GM15510 (cell line): ENCODE measurements around the gene CCDC38.

ENCODE experiments used
- POLR2A ChIP-seq: IDR thresholded peaks from 3 replicates; pipeline ENCODE4 v1.6.1; 2011; ENCODE audit warnings: borderline replicate concordance; ENCODE audit not compliant: insufficient read length; ENCODE audit errors: extremely low read depth

The CCDC38 gene

DNA sequence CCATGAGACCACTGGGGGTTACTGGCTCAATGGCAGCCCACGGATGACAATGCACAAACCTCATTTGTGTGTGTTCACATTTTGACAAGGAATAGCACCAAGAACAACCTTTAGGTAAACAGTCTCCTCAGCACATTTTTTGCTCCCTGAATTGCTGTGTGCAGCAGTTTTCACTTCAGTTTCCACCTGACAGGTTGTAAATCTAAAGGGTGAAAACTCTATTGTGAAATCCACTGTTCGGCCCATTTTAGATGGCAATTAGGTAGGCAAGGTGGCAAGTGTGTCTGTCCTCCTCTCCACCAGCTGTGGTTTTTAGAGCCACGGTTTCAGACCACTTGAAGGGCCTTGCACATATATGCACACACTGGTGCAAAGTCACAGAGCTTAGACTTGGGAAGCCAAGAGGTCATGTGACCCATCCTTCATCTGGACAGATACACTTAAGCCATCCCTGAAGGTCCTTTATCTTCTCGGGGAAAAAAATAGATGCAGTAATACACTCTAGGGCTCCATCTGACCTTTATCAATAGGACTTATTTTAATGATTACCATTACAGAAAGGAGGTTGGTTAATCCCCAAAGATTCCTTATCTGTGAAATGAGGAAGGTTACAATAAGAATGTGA lies 30.5 kb upstream of the CCDC38 start:
- no peak for TF ChIP-seq POLR2A

DNA sequence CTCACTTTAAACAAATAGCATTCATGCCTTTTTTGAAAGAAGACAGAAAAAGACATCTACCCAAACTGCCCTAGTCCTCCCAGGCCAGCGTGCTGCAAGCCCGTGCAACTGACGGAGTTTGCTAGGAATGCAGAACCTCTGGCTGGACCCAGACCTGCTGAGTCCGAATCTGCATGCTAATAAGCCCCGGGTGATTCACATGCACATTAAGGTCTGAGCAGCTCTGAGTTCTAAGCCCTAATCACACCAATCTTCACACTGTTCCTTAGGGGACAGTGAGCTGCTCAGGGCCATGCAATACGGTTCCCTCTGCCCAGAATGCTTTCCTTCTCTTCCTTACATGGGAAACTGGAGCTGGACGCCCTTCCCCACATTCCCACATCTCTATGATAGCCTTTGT lies 28.5 kb upstream of the CCDC38 start:
- no peak for TF ChIP-seq POLR2A

DNA sequence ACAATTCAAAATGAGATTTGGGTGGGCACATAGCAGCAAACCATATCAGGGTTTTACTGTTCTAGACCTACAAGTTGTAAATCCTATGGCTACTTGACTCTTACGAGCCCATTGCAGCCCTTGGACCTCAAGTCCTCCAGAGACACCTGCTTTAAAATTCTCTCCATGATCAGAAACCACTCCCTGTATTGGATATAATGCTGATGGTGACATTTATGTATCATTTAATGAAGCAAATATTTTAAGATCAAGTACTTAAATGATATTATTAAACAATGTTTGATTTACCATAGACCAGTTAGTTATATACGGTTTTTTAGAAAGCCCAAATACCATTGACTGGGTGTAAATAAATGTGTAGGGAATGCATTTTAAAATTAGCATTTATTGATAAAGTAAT lies 24.9 kb upstream of the CCDC38 start:
- no peak for TF ChIP-seq POLR2A

DNA sequence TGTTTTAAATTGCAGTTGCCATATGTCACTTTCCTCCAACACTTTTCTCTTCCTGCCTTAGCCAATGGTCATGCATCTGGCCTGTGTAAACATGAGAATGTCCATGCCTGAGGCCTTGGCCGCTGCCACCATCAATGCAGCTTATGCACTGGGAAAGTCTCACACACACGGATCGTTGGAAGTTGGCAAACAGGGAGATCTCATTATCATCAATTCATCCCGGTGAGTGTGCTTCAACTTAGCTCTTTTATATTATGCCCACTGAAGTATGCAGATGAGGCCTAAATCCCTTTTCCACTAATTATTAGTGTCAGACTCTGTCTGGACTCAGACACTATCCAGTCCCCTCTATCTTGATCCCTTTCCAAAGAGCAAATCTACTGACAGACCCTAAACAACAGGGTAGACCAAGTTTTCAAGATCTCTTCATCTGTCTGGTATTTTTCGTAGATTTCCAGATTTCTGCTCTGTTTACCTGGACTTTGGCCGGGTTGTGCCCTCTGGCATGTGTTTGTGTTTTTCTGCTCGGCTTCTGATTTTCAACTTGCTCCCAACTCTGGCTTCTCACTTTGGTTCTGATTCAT lies 24.0 kb upstream of the CCDC38 start:
- no peak for TF ChIP-seq POLR2A

DNA sequence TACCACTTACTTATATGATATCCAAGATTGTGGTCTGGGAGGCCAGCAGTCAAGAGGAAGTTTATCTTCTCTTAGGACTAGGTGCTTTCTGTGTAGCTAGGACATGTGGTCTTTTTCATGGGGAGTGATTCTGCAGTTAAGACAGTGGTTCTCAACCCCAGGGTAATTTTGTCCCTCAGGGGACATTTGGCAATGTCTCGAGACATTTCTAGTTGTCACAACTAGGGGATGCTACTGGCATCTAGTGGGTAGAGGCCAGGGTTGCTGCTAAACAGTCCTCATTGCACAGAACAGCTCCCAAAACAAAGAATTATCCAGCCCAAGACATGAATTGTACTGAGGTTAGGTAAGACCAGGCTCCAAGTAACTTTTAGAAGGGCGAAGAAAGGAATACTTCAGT lies 20.7 kb upstream of the CCDC38 start:
- TF ChIP-seq POLR2A = no peak

DNA sequence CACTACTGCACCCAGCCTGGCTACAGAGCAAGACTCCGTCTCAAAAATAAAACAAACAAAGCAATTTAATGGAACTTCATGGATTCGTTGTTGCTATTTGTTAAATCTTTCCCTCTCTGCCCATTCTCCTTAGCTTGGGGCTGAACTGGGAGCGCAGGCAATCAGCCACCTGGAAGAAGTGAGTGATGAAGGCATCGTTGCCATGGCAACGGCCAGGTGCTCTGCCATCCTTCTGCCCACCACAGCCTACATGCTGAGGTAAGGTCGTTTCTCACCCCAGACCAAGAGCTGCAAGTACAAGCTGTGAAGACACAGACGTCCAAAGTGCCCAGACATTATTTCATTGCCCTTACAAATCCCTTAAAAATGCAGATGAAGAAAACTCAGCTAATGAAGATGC lies 19.8 kb upstream of the CCDC38 start:
- TF ChIP-seq POLR2A = no peak

DNA sequence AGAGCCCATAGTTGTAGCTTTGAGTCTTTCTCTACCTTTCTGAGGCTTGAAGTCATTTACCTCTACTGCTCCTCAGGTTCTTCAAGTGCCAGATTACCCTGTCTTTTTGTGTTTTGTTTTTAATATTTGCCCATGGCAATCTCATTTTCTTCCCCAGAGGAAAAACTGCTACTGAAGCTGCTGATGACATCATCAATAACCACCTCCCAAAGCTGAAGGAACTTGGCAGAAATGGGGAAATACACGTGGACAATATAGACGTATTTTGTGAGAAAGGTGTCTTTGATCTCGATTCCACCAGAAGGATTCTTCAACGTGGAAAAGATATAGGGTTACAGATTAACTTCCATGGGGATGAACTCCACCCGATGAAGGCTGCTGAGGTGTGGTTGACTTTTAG lies 17.8 kb upstream of the CCDC38 start:
- no peak for TF ChIP-seq POLR2A

DNA sequence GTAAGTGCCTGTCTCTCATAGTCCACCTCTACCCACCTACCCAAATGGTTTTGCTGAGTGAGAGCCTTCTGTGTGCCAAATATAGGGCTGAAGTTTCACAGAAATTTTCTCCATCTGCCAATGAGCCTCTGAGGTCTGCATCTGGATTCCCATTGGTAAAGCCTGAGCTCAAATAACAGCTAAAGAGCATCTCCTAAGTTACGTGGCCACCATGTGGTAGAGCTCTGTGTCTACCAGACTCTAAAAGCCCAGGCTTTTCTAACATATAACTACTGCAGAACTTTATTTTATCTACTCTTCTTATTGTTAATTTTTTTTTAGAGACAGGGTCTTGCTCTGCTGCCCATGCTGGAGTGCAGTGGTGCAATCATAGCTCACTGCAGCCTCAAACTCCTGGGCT lies 16.7 kb upstream of the CCDC38 start:
- no peak for TF ChIP-seq POLR2A

DNA sequence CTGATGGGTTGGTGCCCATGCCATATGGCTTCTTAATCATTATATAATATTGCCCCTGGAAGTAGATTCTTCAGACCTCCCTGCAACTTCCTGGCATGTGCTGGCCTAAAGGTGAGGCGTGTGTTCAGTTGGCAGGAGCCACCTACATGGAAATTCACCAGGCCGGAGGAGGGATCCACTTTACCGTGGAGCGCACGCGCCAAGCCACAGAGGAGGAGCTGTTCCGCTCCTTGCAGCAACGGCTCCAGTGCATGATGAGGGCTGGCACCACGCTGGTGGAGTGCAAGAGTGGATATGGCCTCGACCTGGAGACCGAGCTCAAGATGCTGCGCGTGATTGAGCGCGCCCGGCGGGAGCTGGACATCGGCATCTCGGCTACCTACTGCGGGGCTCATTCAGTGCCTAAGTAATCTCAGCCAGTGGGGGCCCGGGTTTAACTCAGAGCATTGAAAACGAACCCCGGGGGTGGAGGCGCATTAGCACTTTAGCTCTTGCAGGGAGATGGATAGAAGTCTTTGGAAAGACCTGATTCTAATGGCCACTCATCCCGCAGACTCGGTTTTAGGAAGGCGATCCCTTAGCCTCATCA lies 14.2 kb upstream of the CCDC38 start:
- TF ChIP-seq POLR2A = no peak

DNA sequence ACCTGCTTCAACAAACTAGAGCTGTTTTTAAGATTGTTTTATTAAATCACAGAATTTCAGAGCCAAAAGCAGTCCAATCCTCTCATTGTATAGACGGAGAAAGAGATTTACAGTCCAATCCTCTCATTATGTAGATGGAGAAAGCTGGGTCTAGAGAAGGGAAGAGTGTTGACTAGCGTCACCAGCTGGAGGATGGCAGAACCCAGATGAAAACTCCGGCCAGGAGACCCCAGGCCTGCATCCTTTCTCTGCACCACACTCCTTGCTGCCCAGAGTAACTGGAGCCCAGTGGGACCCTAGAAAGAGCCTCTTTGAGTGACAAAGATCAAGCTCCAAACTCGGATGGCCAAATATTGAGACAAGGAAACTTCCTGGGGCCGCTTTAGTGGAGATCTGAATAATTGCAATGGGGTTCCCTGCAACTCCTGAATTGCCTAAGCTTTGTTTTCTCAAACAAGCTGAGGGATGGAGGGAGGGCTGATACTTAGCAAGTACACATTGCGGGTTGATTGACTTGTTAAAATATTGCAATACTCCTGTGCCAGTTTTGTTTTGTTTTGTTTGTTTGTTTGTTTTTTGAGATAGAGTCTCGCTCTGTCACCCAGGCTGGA lies 13.2 kb upstream of the CCDC38 start:
- TF ChIP-seq POLR2A = no peak

DNA sequence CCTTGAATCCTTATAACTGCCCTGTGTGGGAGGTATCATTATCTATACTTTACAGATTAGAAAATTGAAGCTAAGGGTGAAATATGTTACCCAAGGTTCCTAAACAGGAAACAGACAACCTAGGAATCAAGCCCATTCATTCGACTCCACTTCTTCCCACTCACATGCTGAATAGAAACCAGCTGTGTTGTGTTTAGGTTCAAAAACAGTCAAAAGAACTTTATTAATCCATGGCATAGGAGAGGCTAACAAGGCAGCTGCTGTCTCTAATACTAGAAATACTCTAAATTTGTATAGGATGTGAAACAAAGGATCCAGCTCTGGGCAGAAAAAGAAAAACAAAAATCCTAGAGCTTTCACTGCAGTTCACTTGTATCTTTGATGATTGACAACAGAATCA lies 10.6 kb upstream of the CCDC38 start:
- no peak for TF ChIP-seq POLR2A

DNA sequence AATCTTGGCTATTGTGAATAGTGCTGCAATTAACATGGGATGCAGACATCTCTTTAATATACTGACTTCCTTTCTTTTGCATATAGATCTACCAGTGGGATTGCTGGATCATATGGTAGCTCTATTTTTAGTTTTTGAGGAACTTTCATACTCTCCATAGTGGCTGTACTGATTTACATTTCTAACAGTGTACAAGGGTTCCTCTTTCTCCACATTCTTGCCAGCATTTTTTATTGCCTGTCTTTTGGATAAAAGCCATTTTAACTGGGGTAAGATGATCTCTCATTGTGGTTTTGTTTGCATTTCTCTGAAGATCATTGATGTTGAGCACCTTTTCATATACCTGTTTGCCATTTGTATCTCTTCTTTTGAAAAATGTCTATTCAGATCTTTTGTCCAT lies 9.1 kb upstream of the CCDC38 start:
- no peak for TF ChIP-seq POLR2A

DNA sequence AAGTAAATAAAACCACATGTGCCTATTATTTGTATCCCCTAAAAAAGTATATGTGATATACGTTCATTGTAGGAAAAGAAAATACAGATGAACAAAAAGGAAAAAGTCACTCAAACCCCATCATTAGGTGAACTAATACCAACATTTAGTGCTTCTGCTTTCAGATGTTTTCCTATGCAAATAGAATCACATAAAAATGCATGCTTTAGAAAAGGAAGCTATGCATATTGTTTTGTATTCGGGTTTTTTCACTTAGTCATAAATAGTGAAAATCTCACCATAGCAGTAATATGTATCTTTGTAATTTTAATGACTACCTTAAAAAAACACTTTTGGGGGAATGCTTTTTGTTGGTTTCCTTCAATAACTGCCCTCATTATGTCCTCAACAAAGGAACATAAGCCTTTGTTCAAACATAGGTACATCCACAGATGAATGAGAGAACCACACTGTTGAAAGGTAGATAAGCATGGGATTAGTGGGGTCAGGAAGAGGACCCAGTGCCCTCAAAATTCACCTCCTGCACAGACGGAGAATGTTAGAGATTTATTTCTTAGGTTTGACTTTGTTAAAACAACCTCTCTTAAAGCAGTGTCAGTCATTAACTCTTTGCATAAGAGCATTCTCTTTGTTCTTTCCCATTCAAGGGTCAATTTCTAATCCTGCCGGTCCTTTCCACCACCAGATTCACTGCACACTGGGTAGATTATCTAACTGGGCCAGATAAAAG lies 7.2 kb upstream of the CCDC38 start:
- TF ChIP-seq POLR2A = no peak

DNA sequence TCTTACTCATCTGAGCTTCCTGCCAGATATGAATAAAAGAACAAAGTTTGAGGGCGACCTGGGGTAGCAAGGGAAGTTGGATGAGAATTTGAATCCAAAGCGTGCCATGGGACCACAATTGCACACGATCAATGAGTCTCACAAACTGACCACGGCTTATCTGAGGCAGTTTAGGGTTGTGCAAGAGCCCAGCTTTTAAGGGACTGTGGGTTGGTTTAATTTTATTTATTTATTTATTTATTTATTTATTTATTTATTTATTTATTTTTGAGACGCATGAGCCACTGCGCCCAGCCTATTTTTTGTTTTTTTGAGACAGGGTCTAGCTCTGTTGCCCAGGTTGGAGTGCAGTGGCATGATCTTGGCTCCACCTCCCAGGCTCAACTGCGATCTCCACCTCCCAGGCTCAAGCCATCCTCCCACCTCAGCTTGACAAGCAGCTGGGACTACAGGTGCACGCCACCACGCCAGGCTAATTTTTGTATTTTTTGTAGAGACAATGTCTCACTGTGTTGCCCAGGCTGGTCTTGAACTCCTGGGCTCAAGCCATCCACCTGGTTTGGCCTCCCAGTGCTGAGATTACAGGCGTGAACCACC lies 1.8 kb upstream of the CCDC38 start:
- no peak for TF ChIP-seq POLR2A

DNA sequence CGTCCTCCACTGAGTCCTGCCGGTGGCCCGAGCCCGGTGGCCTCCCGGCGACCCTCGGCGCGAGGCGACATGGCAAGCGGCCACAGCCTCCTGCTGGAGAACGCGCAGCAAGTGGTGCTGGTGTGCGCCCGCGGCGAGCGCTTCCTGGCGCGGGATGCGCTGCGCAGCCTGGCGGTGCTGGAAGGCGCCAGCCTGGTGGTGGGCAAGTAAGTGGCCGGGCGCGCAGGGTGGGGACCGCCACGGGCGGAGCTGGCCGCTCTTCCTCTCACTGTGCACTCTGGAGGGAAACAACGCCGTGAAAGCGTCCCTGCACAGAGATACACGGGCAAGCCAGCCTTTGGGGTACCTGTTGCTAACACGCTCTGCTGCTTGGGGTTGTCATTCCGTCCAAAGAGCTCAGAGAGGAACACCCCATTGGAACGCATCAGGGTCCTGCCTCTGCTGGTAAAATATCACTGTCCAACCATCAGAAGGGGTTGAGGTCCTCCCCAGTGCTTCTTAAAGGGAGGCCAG lies 972 bp upstream of the CCDC38 start, which contains the start of gene AMDHD1:
AMDHD1 (plus strand) TSS at position 2 of the 513 bp plus-strand sequence; CDS start at position 70, 68 bp downstream.
- TF ChIP-seq POLR2A = no peak

DNA sequence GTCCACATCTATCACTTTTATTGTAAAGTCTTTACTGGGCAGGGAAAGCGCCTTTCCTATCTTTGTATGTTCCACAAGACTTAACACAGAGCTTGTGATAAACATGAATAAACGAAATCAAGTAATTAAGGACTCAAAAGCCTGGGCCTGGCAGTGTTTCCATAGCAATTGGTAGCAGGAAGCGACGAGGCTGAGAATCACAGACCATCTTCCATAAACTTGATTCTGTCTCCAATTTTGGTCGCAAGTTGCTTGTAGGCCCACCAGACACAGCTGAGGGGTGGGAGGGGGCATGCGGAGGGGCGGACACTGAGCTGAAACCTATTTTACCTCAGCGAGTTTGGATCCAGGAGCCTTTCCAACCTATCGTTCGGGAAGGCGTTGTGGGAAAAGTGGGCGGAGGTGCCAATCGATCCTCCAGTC lies 302 bp downstream of the CCDC38 start:
- TF ChIP-seq POLR2A = no peak

DNA sequence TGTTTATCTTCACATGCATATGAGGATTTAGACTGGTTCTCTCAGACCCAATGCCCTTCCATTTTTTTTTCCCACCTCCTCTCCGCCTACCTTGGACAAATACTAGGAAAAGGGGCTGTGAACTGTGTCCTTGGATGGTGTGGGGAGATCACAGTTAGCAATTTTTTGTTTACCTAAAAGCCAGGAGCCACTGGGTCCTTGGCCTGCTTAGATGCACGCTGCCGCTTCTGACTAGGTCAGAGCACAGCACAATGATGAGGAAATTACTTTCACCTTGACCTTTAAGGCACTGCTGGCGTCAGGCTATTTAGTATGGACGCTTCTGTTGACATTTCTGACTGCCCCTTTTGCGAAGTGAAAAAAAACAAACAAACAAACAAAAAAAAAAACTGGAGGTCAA lies 1.9 kb downstream of the CCDC38 start:
- TF ChIP-seq POLR2A = no peak
